Umbilical cord (tissue), 2 donors: ENCODE measurements around the gene FRMD8. TPM values are rescaled to one million over a fixed set of nuclear protein-coding genes. Genes with fewer than 3 reads are reported as not detected.
"Not testable (repeated sequence)": the region's sequence is repeated elsewhere in the genome, so short reads cannot be mapped to it uniquely, and the experiment has no call there.

Source experiments
- DNase-seq: peaks from one replicate; pipeline ENCODE4 v3.0.0-alpha.2; 2015; ENCODE audit warnings: low spot score
- total RNA-seq: library from RNA; depleted of rRNA; stranded (reverse); fragments of >200 nt; gene quantifications from one replicate; pipeline ENCODE4 v1.2.3, GENCODE V29; 2014; ENCODE audit warnings: low replicate concordance; ENCODE audit not compliant: insufficient read depth

The FRMD8 gene
- total RNA-seq, 1 donor from 2014 or later, result 80.2 TPM

DNA sequence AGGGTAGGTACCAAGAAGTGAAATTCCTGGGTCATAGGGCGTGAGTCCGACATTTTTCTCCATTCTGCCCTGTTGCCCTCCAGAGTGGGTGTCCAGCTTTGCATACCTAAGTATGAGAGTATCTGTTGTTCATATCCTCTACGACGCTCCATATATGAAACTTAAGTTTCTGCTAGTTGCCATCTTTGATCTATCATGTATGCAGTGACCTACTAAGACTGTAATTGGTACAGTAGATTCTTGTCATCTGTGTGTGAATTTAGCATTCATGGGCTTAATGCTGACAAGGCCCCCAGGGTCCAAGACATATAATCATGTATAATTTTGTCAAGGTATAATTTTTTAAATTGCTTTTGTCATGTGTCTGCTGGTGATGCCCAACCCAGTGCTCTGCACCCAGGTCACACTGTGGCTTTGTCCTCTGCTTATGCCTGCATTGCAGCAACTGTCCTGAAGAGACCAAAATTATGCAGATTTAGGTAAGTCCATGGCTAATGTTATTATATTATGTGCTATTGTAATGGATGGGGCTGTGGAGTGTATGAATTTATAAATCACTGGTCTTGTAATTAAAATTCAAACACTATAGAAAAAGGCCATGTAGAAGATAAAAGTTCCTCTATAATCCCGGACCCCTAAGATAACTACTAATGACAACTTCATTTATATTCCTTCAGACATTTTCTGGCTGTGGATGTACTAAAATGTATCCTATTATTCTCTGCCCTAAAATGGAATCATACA is 48.4 kb downstream of the FRMD8 start:
- DNase-seq, result no peak

DNA sequence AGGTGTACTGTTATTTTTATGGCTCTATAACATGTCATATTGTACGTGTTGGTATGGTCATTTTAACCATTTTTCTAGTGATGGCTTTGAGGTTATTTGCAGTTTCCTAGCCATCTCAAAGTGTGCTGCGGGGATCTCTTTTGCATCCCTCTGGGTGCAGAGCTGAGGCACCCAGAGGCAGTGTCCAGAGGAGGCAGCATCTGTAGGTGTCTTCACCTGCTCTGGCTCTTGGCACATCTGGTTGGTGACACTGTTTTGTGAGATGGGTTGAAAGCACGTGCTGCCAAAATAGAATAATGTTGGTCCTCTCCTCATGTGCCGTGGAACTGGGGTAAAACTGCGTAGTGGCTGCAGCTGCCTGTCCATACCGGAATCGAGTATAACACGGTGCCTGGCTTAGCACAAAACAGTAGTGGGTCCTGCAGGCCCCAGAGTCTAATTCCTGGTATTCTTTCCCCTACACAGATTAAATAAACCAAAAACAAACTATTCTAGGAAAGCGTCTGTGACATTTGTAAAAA is 49.0 kb downstream of the FRMD8 start:
- DNase-seq, result no peak

DNA sequence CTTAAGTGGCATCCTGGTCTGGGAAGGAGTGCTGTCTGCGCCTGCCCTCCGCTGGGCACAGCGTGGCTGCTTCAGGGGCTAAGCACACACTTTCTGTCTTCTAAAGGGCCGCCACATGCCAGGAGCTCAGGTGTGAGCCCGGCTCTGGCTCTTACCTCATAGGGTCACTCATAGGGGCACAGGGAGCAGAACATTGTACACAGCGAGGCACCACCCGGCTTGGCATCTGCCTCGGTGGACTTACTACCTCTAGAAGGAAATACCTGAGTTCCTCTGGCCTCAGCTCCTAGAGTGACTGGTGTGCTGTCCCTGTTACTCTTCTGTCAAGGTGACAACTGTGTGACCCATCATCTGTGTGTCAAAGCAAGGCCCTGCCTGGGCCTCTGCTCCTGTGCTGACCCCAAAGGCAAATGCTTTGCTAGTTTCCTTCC is 49.6 kb downstream of the FRMD8 start:
- DNase-seq, result no peak

DNA sequence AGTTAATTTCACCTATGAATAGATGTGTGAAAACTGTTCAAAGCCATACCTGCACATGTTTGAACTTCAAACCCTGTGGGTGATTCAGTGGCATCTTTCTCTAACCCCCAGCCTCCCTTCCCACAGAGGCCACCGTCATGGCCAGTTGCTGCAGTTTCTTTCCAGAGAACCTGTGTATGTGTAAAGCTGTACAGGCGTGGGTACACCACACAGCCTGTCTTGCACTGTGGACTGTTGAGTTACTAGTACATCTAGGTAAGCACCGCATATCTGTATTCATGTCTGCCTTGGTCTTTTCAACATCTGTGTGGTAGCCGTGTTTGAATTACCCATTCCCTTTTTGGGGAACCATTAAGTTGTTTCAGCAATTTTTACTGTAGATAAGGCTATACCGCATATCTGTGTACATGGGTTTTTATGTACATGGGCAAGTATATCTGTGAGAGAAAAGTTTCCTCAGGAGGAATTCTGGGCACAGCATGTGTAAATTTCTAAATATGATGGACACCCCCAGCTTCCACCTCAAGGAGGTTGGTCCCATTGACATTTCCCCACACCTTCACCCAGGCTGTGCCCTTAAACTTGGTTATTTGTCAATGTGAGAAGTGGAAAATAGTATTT is 50.1 kb downstream of the FRMD8 start:
- DNase-seq, result no peak

DNA sequence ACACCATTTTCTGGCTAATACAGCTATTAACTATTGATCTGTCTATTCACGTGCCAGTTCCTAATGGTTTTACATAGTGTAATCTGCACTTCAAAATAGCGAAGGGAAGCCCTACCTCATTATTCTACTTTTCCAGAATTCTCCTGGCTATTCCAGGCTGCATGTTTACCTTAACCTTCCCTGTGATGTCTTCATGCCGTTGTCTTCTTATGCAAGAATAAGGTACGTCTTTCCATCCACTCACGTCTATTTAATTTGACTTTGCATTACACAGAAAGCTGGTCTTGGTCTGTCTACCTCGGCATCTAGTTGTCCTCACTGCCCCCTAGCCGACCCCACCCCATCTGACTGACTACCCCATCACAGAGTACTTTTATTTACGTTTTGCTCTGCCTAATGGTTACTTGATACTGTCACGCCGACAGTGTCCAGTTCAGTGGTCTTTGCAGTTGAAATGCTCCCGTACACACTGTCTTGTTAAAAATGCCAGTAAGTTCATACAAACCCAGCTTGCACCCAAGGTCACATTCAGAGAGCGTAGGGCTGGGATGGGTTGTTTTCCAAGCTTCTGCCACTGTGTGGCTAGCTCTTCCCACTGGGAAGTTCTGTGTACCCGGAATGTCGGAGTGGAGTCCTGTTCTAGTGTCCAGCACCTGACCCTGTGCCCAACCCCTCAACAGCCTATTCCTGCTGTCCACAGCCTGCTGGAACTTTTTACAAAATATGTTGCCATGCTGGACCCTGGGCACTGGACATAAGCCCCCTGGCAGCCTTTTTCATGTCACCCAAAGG is 51.2 kb downstream of the FRMD8 start:
- DNase-seq, result no peak

DNA sequence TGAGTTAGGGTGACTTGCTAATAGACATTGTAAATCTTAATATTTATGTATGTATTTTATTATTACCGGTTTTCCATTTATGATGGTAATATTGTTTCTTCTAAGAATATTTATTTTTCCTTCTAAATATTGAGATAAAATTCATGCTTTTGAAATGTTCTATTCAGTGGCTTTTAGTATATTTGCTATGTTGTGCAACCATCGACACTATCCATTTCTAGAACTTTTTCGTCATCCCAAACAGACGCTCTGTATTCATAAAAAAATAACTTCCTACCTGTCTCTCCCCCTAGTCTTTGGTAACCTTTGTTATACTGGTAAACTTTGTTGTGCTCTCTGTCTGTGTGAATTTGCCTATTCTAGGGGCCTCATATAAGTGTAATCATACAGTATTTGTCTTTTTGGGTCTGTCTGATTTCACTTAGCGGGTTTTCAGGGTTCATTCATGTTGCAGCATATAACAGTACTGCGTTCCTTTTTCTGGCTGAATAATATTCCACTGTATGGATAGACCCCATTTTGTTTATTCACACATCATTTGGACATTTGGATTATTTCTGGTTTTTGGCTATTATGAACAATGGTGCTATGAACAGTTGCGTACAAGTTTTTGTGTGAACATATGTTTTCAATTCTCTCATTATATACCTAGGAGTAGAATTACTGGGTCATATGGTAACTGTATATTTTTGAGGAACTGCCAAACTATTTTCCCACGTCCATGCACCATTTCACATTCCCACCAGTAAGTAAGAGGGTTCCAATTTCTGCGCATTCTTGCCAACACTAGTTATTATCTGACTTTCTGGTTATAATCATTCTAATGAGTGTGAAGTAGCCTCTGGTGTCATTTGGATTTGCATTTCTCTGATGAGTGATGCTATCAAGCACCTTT is 52.1 kb downstream of the FRMD8 start:
- no peak for DNase-seq

DNA sequence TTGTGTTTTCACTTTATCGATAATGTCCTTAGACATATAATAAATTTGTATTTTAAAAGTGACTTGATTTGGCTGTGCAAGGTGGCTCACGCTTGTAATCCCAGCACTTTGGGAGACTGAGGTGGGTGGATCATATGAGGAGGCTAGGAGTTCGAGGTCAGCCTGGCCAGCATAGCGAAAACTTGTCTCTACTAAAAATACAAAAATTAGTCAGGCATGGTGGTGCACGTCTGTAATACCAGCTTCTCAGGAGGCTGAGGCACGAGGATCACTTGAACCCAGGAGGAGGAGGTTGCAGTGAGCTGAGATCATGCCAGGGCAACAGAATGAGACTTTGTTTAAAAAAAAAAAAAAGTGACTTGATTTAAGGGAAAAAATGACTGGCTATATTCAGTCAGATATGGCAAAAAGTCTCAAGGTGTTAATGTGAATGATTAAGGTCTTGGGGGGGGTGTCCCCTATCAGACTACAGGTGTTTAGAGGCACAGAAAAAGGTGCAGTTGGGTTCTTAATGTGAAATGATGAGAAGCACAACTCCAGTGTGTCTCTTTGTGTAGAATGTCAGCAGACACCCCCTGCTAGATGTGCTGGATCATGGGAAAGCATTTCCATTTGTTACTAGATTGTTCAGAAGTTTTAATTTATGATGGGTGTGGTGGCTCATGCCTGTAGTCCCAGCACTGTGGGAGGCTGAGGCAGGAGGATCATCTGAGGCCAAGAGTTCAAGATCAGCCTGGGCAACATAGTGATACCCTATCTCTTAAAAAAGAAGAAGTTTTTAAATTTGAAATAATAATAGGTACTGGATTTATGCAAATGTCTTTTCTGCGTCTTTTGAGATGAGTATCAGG is 53.1 kb downstream of the FRMD8 start:
- DNase-seq, result no peak

DNA sequence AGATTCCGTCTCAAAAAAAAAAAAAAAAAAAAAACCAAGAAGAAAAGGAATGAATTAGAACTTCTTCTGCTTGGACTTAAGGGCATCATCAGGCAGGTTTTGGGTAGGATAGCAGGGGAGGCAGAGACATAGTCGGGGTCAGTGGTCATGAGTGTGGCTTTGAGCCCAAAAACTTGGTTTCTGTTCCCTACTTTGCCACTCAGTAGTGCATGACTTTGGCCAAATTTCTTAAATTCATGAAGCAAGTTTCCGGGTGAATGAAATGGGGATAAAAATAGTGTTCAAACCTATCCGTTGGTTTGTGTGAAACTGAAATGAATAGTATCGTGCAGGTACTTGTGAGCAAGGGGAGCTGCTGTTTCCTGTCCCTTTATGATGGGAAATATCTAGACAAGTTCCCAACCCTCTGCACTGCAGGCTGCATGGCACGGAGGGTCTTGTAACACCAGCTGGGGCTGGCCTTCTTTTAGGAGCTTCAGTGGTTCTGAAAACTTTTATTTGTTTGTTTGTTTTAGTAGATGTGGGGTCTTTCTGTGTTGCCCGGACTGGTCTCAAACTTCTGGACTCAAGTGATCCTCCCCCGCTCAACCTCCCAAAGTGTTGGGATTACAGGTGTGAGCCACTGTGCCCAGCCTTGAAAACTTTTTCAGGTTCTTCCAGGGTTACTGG is 54.5 kb downstream of the FRMD8 start:
- DNase-seq, result no peak

DNA sequence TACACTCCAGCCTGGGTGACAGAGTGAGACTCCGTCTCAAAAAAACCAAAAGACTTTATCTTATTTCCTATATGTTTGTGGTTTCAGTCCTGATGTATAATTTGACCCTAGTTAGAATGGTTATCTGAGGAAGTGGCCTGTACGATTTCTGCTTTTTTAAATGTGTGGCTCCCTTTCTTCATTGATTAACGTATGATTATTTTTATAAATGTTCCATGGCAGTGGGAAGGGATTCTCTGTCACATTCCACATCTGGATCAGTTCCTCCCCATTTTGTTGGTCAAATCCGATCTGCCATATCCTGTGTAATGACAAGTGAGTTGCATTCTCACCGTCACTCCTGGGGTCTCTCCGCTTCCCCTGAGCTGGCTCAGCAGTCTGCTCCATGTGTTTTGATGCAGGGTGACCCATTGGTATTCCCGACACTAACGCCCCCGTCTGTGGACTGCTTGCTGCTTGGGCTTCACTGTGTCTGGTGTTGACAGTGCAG is 56.5 kb downstream of the FRMD8 start:
- no peak for DNase-seq

DNA sequence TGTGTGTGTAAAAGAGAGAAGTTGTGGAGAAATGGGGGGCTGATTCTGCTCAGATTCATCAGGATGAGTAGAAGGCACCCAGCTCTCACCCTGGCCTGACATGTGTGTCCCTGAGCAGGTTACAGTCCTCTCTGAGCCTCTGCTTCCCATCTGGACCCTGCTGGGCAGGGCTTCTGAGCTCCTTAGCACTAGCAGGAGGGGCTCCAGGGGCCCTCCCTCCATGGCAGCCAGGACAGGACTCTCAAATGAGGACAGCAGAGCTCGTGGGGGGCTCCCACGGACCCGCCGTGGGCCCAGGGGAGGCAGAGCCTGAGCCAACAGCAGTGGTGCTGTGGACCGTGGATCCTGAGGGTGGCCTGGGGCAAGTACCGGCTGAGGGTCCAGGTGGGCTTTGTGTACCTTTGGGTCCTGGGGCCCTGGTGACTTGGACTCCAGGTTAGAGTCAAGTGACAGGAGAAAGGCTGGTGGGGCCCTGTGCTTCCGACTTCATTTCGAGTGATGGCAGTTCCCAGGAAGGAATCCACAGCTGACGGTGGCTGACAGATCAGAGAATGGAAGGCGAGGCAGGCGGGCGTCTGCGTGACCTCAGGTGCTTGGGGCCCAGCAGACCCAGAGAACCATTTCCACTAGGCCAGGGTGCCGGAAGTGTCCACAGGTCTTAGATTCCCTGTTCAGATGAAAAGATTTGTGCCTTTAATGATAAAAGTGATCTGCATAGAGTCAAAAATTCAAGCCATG is 58.0 kb downstream of the FRMD8 start:
- DNase-seq, result no peak

DNA sequence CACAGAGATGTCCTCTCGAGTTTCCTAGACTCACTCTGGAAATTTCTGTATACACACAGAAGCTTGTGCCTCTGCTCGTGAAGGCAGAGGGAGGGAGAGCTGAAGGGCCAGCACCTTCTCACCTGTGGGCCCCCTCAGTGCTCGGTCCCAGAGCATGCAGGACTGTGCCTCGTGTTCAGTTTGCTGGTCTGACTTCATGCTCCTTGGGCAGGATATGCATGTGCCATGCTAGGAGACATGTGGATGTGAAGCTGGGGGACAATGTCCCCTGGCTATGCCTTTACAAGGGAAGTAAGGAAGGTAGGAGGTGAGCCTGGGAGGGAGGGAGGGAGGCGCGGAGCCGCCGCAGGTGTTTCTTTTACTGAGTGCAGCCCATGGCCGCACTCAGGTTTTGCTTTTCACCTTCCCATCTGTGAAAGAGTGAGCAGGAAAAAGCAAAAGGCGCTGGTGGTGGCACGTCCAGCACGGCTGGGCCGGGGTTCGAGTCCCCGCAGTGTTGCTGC is 58.7 kb downstream of the FRMD8 start:
- DNase-seq, result no peak

DNA sequence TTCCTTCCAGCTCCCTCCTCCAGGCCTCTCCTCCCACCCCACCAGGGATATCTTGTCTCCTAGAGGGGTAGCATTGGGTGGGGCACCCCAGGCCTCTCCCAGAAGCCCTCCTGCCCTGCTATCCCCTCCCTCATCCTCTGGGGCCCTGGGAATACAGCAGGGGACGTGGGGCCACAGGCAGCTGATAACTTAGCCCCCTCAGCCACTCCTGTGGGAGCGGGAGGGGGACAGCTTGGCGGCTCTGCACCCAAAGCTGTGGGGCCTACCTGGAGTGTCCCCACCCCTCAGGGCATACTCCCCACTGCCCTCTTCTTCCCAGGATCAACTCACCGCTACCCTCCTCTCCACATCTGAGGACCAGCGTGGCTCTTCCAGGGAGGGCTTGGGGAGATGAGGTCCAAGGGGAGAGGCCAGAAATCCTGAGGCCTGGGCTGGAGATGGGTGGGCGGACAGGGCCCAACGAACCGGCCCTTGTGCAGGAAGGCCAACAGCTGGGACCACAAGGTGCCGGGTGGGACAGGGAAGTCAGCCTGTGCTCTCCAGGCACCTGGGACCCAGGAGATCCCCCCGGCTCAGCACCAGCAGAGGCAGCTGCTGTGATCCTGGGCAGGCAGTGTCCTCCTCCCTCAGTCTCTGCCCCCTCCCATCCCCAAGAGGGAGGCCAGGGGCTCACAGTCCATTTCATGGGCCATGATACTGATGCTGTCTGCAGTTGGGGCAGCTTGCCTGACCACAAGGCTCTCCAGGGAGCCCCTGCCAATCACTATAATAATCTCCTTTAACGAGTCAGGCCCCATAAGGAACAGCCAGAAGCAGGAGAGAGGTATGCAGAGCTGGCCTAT is 59.4 kb downstream of the FRMD8 start:
- no peak for DNase-seq

DNA sequence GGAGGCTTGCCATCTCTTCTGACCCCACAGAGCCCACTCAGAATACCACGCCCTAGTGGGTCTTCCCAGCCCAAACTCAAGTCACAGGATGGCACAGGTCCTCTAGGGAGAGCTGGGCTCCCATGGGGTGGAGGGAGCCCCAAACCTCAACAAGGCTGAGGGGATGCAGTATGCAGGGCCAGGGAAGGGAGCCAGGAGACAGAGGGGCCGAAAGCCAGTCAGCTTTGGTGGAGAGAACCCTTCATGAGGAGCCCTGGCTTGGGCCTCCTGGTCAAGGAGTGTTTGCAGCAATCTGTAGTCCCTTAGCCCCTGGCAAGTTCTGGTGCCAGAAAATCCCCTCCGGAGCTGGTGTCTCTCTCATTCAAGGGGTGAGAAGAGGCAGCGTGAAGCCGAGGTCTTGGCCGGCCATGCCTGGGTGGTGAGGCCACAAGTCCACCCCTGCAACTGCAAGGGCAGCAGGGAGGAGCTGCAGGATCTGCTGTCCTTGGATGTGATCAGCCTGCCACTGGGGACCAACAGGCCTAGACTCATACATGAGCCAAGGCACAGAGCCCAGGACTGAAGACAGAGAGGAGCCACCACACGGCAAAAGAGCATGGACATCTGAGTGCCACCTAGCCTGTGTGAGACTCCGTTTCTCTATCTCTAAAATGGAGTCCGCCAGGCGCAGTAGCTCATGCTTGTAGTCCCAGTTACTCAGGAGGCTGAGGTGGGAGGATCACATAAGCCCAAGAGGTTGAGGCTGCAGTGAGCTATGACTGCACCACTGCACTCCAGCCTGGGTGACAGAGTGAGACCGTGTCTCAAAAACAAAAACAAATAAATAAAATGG is 60.2 kb downstream of the FRMD8 start:
- no peak for DNase-seq

DNA sequence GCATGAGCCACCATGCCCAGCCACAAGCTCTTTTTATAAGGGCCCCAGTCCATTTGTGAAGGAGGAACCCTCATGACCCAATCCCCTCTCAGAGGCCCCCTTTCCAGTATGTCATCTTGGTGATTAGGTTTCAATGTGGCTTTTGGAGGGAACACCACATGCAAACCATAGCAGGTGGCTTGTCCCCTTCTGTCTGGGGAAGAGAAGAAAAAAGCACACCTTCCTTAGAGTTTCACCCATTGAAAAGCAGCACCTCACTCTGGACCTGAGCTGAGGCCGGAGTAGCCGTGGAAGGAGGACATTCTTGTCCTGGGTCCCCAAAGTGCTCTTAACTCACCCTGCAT is 61.6 kb downstream of the FRMD8 start:
- DNase-seq, result no peak

DNA sequence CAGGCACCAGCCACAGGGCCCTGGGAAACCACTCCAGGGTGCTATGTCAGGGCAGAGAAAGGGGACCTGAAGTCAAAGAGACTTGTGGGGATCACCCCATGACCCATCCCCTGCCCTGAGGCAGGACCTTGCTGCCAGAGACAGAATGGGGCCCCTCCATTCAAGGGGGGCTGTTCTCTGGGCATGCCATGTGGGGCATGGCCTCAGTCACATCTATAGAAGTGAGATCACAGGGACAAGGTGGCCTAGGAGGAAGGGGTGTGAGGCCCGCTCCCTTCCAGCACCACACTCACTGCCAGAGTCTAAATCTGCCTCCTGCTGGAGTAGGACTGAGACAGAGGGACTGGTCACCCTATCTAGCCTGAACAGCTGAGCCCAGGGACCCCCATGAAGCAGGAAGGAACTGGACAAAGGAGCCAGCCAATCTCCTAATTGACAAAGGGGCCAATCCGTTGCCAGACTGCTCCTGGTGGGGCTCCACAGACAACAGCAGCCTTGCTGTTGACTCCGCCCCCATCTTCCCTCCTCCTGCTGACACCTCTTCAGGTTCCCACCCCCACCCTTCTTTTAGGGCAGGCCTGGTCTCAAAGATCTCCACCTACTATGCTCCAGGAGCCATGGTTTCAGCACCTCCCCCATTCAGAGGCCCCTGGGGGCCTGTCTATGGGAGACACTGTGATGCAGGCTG is 62.1 kb downstream of the FRMD8 start:
- no peak for DNase-seq

DNA sequence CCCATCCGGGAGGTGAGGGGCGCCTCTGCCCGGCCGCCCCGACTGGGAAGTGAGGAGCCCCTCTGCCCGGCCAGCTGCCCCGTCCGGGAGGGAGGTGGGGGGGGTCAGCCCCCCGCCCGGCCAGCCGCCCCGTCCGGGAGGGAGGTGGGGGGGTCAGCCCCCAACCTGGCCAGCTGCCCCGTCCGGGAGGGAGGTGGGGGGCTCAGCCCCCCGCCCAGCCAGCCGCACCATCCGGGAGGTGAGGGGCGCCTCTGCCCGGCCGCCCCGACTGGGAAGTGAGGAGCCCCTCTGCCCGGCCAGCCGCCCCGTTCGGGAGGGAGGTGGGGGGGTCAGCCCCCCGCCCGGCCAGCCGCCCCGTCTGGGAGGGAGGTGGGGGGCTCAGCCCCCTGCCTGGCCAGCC is 64.9 kb downstream of the FRMD8 start:
- DNase-seq, result not testable (repeated sequence)
